Eye (tissue), 1 donor: ENCODE results near the gene ABCA5.

Experiments
- DNase-seq: peaks from one replicate; pipeline ENCODE4 v3.0.0-alpha.2; 2015

The ABCA5 gene

DNA sequence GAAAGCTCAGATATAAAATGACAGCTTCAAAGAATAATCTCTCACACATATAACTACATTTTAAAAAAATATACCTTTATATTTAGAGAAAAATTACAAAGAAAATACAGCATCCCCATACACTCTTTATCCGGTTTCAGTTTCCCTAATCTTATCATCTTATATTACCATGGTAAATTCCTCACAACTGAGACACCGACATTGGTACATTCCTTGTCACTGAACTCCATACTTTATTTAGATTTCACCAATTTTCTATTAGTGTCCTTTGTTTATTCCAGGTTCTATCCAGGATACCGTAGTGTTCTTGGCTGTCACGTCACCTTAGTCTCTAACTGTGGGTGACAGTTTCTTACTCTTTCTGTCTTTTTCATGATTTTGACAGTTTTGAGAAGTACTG, 76.3 kb downstream of the ABCA5 start:
- no peak for DNase-seq

DNA sequence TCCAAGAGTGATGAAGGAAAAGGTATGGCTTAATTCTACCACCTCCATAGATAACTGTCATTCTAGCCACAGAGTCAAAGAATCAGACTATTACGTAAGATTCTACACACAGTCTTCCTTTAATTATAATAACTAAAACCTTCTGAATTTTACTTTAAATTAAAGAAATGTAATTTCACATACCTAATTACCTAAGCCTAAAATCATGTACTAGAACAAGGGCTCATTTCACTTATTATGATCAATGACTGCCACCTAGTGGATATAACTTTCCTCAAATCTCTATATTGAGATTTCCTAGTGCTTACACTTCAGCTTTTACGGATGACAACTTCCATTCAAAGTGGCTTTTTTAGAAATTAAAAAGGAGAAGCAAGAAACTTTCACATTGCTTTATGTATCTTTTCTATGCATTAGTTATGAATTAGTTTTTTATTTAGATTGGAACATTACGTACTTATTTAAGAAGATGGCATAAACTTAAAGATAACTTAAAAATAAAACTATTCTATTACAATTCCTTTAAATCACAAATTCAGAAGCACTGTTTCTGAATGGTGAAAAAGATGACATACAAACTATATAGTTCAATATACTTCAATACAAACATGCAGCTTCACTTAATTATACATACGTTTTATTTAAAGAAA, 80.1 kb downstream of the ABCA5 start:
- DNase-seq = peak; percentile 77

DNA sequence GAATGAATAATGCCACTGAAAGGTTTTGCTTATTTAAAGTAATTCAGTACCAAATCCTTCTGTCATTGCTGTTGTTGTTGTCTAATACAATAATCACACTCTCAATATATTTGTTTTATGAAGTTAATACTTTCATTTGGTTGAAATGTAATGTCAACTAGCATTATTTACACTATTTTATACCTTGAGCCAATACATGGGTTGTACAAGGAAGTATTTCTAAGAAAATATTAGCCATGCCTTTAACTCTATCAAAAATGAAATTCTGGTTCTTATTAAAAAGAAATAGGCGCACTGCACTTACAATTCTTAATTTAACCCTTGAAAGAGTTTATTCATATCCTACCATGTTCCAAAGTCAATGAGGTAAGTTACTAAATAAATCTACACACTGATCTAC, 80.7 kb downstream of the ABCA5 start:
- no peak for DNase-seq

DNA sequence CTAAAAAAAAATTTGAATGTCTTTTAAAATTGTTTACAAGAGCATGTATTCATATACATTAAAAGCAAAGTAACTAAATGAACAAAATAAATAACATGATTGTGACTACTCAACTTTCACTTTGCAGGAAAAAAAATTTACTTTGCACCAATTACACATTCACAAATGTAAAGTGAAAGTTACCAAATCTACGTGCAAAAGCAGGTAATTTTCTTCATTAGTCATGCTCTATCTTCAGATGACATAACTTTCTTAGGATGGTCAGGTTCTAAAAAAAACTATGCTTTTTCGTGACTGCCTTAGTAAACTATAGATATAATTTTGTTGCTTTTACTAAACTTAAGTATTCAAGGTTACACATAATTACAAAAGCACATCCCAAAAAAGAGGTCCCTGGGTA, 81.3 kb downstream of the ABCA5 start:
- no peak for DNase-seq

GRCh38 chr17:69239611-69240600, 87.0 kb downstream of the ABCA5 start:
- DNase-seq = no peak

DNA sequence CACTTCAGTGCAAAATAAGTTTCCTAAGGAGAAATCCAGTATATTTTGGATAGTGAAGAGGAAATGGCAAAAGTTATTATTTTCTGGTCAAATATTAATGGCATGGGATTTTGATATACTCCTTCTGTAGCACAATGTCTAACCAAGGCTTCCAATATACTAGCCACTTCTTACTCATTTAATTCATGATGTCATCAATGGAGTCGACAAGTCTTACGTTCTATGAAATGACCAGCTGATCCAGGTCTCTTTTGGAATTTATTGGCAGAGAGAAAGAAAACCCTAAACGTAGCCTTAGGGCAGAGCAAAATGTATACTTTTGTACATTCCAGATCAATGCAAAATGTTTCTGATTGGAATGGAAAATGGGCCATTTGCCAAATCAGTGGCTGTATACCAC, 90.0 kb downstream of the ABCA5 start:
- DNase-seq = no peak

GRCh38 chr17:69236464-69236863, 90.5 kb downstream of the ABCA5 start:
- no peak for DNase-seq

DNA sequence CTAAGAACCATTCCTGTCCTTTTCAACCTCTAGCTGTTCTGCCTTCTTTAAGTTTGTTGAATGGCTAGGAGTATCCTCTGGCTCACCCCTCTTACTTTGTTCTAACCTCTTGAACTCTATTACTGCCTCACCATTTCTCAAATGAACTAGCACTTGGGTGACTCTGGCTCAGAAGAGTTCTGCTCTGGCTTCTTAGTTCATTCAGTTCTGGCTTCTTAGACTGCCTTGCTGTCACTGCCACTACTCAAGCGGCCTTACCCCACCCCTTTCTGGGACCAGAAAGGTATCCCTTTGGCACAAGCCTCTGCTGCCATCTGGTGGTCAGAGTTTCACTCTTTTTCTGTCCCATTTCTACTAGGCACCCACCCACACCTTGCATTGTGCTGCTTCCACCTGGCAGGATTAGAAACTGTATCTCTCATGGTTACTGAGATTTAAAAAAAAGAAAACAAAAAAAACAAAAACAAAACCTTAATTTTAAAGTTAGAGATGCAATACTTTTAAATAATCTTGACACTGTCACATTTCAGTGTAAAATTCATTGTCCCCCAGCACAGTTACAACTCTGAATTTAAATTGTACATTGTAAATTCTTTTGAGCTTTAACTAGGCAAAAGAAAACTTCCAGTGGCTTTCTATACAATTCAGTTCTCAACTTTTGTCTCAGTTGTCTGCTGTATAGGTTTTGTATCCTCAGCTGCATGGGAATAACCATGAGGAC, 91.4 kb downstream of the ABCA5 start:
- peak; percentile 94 for DNase-seq

DNA sequence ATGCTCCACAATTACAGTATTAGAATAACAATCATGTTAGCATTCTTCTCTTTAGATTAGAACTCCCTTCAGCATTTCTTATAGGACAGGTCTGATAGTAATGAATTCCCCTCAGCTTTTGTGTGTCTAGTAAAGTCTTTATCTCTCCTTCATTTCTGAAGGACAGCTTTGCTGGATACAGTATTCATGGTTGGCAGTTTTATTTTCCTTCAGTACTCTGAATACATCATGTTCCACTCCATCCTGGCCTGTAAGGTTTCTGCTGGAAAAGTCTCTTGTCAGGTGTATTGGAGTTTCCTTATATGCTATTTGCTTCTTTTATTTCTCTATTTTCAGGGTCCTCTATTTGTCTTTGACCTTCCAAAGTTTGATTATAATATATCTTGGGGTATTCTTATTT, 94.3 kb downstream of the ABCA5 start:
- DNase-seq = no peak

- no peak for DNase-seq
Observed at GRCh38 chr17:69231521-69231920, 95.4 kb downstream of the ABCA5 start.

DNA sequence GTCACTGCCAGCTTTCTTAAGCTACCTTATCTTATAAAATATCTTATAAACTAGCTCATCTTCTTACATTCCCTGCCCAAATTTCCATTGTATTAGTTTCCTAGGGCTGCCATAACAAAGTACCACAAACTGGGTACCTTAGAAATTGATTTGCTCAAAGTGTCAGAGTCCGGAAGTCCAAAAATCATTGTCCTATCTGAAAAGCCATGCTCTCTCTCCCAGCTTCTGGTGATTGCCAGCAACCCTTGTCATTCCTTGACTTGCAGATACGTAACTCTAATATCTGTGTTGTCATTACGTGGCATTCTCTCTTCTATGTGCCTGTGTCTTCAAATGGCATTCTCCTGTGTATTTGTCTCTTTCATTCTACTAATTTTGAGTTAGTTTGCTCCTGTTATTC, 96.0 kb downstream of the ABCA5 start:
- no peak for DNase-seq

DNA sequence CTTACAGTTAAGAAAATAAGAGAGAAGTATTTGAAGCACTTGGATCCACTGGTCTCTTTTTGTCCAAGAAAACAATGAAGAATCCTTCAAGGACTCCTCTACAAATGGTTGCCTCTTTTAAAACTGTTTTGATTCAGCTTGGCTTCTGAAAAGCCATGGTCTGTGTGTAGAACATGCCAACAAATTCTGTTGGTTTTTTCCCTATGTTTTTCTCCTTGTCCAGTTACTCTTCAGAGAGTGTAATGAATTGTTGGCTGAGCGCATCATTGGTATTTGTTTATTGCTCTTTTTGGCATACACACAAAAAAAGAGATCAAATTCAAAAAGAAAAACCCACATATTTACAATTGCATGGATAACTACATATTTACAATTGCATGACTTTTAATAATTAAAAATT, 98.4 kb downstream of the ABCA5 start, which contains the start of gene ABCA10:
Gene ABCA10, minus strand, starts transcription at position 249 of the 400 bp plus-strand sequence. CDS start 3,466 bp downstream, outside the sequence.
- DNase-seq = no peak

GRCh38 chr17:69228018-69228417, 98.9 kb downstream of the ABCA5 start:
- no peak for DNase-seq

GRCh38 chr17:69227541-69227940, 99.4 kb downstream of the ABCA5 start:
- DNase-seq = no peak

DNA sequence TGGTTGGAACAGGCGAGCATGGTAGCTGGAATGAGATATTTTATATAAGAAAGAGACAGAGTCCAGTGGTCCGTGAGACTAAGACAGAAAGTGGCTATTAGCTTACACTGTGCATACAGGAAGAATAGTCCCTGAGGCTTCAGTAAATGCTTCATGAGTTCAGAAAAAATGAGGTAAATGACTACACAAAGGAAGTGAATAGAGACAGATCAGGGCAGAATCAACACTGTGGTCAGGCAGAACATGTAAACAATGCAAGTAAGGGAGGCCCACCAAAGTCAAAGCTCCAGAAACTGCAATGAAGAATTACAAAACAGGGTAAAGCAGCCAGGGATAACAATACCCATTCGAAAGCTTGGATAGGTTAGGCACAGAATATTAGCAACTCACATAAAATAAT, 103.1 kb downstream of the ABCA5 start:
- DNase-seq = peak; percentile 34

DNA sequence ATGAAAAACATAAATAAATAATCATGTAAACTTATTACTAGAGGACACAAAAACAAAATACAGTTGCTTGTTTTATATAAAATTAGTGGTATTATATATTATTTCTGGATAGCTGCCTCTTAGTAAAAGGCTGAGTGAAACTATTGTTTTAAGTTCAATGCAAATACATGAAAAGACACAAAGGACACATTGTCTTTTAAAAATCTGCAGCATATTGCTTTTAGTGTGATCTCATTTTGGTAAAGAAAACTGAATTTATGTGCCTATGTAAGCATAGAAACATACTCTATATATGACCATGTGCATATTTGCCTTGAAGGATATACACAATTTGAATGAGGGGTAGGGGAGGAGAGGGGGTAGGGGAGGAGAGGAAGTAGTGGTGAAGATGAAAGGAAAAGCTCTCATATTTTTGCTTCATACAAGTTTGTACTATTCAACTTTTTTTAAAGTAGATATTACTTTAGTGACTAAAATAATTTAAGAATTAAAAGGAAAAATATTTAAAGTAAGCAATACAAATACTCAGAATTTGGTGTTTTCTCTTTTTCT, 104.2 kb downstream of the ABCA5 start:
- no peak for DNase-seq

DNA sequence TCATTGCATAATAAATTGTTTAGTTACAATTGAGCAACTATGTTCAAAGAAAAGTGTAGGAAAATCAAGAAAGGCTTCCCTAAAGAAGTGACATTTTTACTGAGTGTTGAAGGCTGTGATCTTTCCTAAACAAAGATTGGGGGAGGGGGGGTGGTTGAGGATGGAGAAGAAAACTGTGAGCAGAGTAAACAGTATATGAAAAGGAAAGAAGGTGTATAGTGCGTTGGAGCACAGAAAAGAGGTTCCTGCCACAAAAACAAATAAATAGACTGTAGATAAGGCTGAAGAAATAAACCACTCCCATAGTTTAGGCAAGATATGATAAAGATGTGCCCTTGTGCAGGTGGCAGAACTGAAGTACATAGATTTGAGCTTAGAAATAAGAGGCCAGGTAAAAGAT, 106.8 kb downstream of the ABCA5 start:
- no peak for DNase-seq

DNA sequence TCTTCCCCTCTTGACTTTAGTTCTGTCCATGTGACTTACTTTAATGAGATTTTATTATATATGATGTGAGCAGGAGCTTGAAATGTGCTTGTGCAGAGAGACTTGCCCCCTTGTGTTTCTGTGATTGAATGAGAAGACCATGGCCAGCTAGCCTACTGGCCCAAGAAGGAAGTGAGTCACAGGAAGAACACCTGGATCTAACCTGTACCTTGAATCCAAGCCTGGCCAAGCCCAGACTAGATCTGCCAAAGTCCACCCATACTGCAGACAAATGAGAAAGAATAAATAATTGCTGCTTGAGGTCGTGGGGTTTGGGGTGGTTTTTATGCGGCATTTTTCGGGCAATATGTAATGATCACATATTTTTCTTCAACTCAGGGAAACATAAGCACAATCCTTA, 107.9 kb downstream of the ABCA5 start:
- no peak for DNase-seq

- no peak for DNase-seq
Observed at GRCh38 chr17:69213059-69213813, 113.7 kb downstream of the ABCA5 start.

DNA sequence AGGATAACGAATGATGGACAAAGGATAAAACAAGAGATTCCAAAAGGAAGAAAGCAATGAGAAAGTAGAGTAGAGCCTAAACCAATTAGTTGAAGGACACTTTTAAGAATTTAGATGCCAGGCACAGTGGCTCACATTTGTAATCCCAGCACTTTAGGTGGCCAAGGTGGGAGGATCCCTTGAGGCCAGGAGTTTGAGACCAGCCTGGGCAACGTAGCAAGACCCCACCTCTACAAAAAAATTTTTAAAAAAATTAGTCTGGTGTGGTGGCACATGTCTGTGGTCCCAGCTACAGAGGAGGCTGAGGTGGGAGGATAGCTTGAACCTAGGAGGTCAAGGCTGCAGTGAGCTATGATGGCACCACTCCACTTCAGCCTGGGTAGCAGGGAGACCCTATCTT, 118.3 kb downstream of the ABCA5 start:
- DNase-seq = no peak

DNA sequence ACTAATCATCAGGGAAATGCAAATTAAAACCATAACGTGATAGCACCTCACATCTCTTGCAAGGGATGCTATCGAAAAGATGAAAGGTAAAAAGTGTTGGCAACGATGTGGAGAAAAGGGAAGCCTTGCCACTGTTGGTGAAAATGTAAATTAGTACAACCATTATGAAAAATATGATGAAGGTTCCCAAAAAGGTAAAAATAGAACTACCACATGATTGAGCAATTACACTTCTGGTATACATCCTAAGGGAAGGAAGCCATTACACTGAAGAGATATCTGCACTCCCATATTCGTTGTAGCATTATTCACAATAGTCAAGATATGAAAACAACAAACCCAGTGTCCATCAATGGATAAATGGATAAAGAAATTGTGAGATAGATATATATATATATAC, 119.8 kb downstream of the ABCA5 start:
- no peak for DNase-seq

- DNase-seq = no peak
Observed at GRCh38 chr17:69198238-69198637, 128.7 kb downstream of the ABCA5 start.
